Measurements from ENCODE around the gene PLCG2. TPM values are rescaled to one million over a fixed set of nuclear protein-coding genes. Genes with fewer than 3 reads are reported as not detected.

The PLCG2 gene
- total RNA-seq, 2 experiments from 2014 or later: 196 to 485 TPM

- POLR2A ChIA-PET: interaction anchor here (0.9 kb wide), 1 partner anchor 15 kb away, joined by 3 read pairs; no protein-coding TSS in a partner anchor
- intact Hi-C loops (cut with micrococcal nuclease; ENCODE audit: unreplicated experiment): no loop called here
- no peak overlapping the region for H3K4me2 ChIP-seq (ENCODE audit: low read length)
- no peaks in the 10 kb centered on the region for H3K4me1 ChIP-seq (ENCODE audit: insufficient read depth, low read length, poor library complexity, severe bottlenecking)
- H3K9me2 ChIP-seq (ENCODE audit: insufficient read depth, low read length): no peaks in the 10 kb centered on the region
- no peaks in the 10 kb centered on the region for H3K79me2 ChIP-seq (ENCODE audit: insufficient read depth, low read depth, low read length)
- no peak overlapping the region for H3K4me3 ChIP-seq (ENCODE audit: low read depth, low read length, poor library complexity, severe bottlenecking)
- TF ChIP-seq CTCF (conservative IDR thresholded peaks at IDR 0.05; ENCODE audit: low read length) (no peak), EZH2phosphoT487 (IDR thresholded peaks at IDR 0.05; ENCODE audit: borderline replicate concordance, low read depth, low read length) (no peak)
- CTCF ChIA-PET (ENCODE audit: unreplicated experiment): no interaction called here
- no peaks in the 10 kb centered on the region for H3K9me3 ChIP-seq (ENCODE audit: low read length)
- H3K27ac ChIP-seq (ENCODE audit: low read depth, low read length, poor library complexity, severe bottlenecking): no peak overlapping the region
- DNase-seq (ENCODE audit: low spot score): no peak
- no peaks in the 10 kb centered on the region; the same call in 1 of the 2 replicates for H4K20me1 ChIP-seq (ENCODE audit: insufficient read depth, low read length)
- H2AFZ ChIP-seq (ENCODE audit: low read length): no peak overlapping the region
- peaks cover 99% of the 10 kb centered on the region for H3K36me3 ChIP-seq (ENCODE audit: insufficient read depth, low read length)
- BruUV-seq (replicated peaks): no TSS peak
Observed at GRCh38 chr16:81931927-81932326, 152.8 kb downstream of the PLCG2 start.

- H3K27ac ChIP-seq (ENCODE audit: low read depth, low read length, poor library complexity, severe bottlenecking): no peak overlapping the region
- POLR2A ChIA-PET: no interaction called here
- BruUV-seq (replicated peaks): no TSS peak
- H3K4me3 ChIP-seq (ENCODE audit: low read depth, low read length, poor library complexity, severe bottlenecking): no peak overlapping the region
- TF ChIP-seq EZH2phosphoT487 (IDR thresholded peaks at IDR 0.05; ENCODE audit: borderline replicate concordance, low read depth, low read length) (no peak), CTCF (conservative IDR thresholded peaks at IDR 0.05; ENCODE audit: low read length) (no peak)
- no peak overlapping the region for H2AFZ ChIP-seq (ENCODE audit: low read length)
- H3K36me3 ChIP-seq (ENCODE audit: insufficient read depth, low read length): peaks cover 99% of the 10 kb centered on the region
- no peaks in the 10 kb centered on the region for H3K79me2 ChIP-seq (ENCODE audit: insufficient read depth, low read depth, low read length)
- no peak overlapping the region for H3K4me2 ChIP-seq (ENCODE audit: low read length)
- no peaks in the 10 kb centered on the region for H3K4me1 ChIP-seq (ENCODE audit: insufficient read depth, low read length, poor library complexity, severe bottlenecking)
- CTCF ChIA-PET (ENCODE audit: unreplicated experiment): no interaction called here
- no peaks in the 10 kb centered on the region for H3K9me2 ChIP-seq (ENCODE audit: insufficient read depth, low read length)
- H3K9me3 ChIP-seq (ENCODE audit: low read length): no peaks in the 10 kb centered on the region
- no peak for DNase-seq (ENCODE audit: low spot score)
- intact Hi-C loops (cut with micrococcal nuclease; ENCODE audit: unreplicated experiment): no loop called here
- no peaks in the 10 kb centered on the region; the same call in 1 of the 2 replicates for H4K20me1 ChIP-seq (ENCODE audit: insufficient read depth, low read length)
Observed at GRCh38 chr16:81932668-81933067, 153.6 kb downstream of the PLCG2 start.

GRCh38 chr16:81933361-81933760 lies 154.3 kb downstream of the PLCG2 start:
- peaks cover 99% of the 10 kb centered on the region for H3K36me3 ChIP-seq (ENCODE audit: insufficient read depth, low read length)

More at GRCh38 chr16:81933361-81933760, 154.3 kb downstream of the PLCG2 start:
- H4K20me1 ChIP-seq (ENCODE audit: insufficient read depth, low read length): no peaks in the 10 kb centered on the region; the same call in 1 of the 2 replicates
- no peaks in the 10 kb centered on the region for H3K79me2 ChIP-seq (ENCODE audit: insufficient read depth, low read depth, low read length)
- intact Hi-C loops (cut with micrococcal nuclease; ENCODE audit: unreplicated experiment): no loop called here
- TF ChIP-seq EZH2phosphoT487 (IDR thresholded peaks at IDR 0.05; ENCODE audit: borderline replicate concordance, low read depth, low read length): no peak
- no peak for TF ChIP-seq CTCF (conservative IDR thresholded peaks at IDR 0.05; ENCODE audit: low read length)
- H2AFZ ChIP-seq (ENCODE audit: low read length): no peak overlapping the region
- CTCF ChIA-PET (ENCODE audit: unreplicated experiment): no interaction called here
- H3K4me1 ChIP-seq (ENCODE audit: insufficient read depth, low read length, poor library complexity, severe bottlenecking): no peaks in the 10 kb centered on the region
- POLR2A ChIA-PET: no interaction called here
- no peaks in the 10 kb centered on the region for H3K9me2 ChIP-seq (ENCODE audit: insufficient read depth, low read length)
- H3K9me3 ChIP-seq (ENCODE audit: low read length): no peaks in the 10 kb centered on the region
- H3K27ac ChIP-seq (ENCODE audit: low read depth, low read length, poor library complexity, severe bottlenecking): no peak overlapping the region
- no peak for DNase-seq (ENCODE audit: low spot score)
- BruUV-seq (replicated peaks): no TSS peak
- no peak overlapping the region for H3K4me2 ChIP-seq (ENCODE audit: low read length)
- no peak overlapping the region for H3K4me3 ChIP-seq (ENCODE audit: low read depth, low read length, poor library complexity, severe bottlenecking)

Data from OCI-LY7 (cell line).